ENCODE data around the gene LRP10.

Gene LRP10

GRCh38 chr14:22896760-22897159 lies 25.2 kb downstream of the LRP10 start:
- Histone ChIP-seq H3K27me3 (replicated peaks; ENCODE audit: control insufficient read depth, insufficient read depth, low read length) (no peaks in the 10 kb centered on the region), H3K36me3 (ENCODE audit: control insufficient read depth, insufficient read depth, low read length) (peaks cover 26% of the 10 kb centered on the region), H3K4me3 (replicated peaks; ENCODE audit: low read depth, low read length) (no peak overlapping the region)
- DNase-seq (ENCODE audit: extremely low read depth, insufficient read length) = no peak
- no peak for TF ChIP-seq CTCF (IDR thresholded peaks at IDR 0.05; ENCODE audit: insufficient read depth, low read length, poor library complexity, severe bottlenecking)

- Histone ChIP-seq H3K4me3 (replicated peaks; ENCODE audit: low read depth, low read length) (no peak overlapping the region), H3K36me3 (ENCODE audit: control insufficient read depth, insufficient read depth, low read length) (peaks cover 28% of the 10 kb centered on the region), H3K27me3 (replicated peaks; ENCODE audit: control insufficient read depth, insufficient read depth, low read length) (no peaks in the 10 kb centered on the region)
- DNase-seq (ENCODE audit: extremely low read depth, insufficient read length) = no peak
- no peak for TF ChIP-seq CTCF (IDR thresholded peaks at IDR 0.05; ENCODE audit: insufficient read depth, low read length, poor library complexity, severe bottlenecking)
These were observed 25.8 kb downstream of the LRP10 start for GRCh38 chr14:22897357-22897756.

DNA sequence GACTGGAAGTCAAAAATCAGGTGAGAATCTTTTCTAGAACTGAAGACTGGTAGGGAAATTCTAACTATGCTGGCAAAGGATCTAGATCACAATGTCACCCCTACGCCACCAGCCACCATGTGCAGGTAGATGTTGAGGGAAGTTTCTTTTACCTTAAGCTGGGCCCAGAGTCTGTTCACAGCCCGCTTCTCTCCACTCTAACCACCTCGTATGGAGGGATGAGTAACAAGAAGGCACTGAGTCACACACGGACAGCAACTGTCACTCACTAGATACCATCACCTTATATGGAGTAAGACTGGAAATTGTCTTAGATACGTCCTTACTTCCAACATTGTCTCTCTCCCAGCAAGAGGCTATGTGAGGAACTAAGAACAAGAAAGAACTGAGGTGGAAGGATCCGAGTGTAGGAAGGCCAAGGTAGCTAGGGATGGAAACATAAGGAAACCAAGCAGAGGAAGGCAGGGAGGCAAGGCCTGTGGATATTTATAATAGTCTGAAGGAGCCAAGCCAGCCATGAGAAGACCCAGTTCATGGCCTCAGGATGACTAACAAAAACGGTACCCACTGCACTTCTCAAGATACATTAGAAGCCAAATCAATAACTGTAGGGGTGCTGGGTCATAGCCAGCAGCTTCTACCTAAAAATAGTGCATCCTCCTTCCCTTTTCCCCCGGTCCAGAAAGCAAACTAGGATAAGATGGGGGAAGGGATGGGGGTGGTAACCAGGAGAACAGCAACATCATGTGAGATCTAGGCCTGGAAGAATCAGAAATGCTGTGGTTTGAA lies 27.0 kb downstream of the LRP10 start:
- H3K4me3 ChIP-seq (replicated peaks; ENCODE audit: low read depth, low read length) = no peak overlapping the region
- TF ChIP-seq CTCF (IDR thresholded peaks at IDR 0.05; ENCODE audit: insufficient read depth, low read length, poor library complexity, severe bottlenecking) = no peak
- peaks cover 30% of the 10 kb centered on the region for H3K36me3 ChIP-seq (ENCODE audit: control insufficient read depth, insufficient read depth, low read length)
- DNase-seq (ENCODE audit: extremely low read depth, insufficient read length) = no peak
- H3K27me3 ChIP-seq (replicated peaks; ENCODE audit: control insufficient read depth, insufficient read depth, low read length) = no peaks in the 10 kb centered on the region

DNA sequence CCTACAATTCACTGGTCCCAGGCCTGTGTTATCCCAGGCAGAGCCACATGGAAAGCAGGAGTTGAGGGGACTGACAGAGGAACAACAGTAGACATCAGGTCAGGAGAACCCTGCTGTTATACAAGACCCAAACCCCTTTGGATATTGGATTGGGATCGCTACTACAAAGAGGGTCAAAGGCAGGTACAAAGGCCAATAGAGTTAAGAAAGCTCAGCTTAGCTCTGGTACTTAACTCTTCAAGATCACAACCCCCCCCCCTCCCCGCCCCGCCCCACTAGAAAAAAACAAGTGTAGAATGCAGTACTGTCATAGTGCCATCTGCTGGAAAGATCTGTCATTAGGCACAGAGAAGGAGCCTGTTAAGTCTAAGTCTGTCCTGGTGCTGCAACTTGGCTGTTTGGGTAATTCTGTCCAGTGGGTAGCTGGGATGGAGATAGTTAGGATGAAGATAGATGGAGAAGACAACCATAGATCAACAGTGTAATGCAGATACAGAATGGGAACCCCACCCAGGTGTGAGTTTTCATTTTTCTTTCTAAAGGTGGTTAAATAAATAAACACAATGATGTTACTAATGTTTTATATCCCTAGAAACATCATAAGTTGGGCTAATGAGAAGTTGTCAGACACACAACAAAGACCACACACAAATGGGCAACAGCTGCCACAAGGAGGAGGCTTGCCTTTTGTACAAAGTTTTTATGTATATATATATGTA lies 28.7 kb downstream of the LRP10 start:
- H3K27me3 ChIP-seq (replicated peaks; ENCODE audit: control insufficient read depth, insufficient read depth, low read length) = no peaks in the 10 kb centered on the region
- no peak overlapping the region for H3K4me3 ChIP-seq (replicated peaks; ENCODE audit: low read depth, low read length)
- DNase-seq (ENCODE audit: extremely low read depth, insufficient read length) = no peak
- peaks cover 41% of the 10 kb centered on the region for H3K36me3 ChIP-seq (ENCODE audit: control insufficient read depth, insufficient read depth, low read length)
- TF ChIP-seq CTCF (IDR thresholded peaks at IDR 0.05; ENCODE audit: insufficient read depth, low read length, poor library complexity, severe bottlenecking) = peak; percentile 68

- H3K4me3 ChIP-seq (replicated peaks; ENCODE audit: low read depth, low read length) = no peak overlapping the region
- no peak for DNase-seq (ENCODE audit: extremely low read depth, insufficient read length)
- no peaks in the 10 kb centered on the region for H3K27me3 ChIP-seq (replicated peaks; ENCODE audit: control insufficient read depth, insufficient read depth, low read length)
- H3K36me3 ChIP-seq (ENCODE audit: control insufficient read depth, insufficient read depth, low read length) = peaks cover 51% of the 10 kb centered on the region
- TF ChIP-seq CTCF (IDR thresholded peaks at IDR 0.05; ENCODE audit: insufficient read depth, low read length, poor library complexity, severe bottlenecking) = no peak
These were observed 30.3 kb downstream of the LRP10 start for GRCh38 chr14:22901799-22902198.
